Peyer's patch (tissue), 4 donors: ENCODE results near the gene GPC3.

ENCODE experiments used
- CTCF ChIP-seq, 6 experiments: fragments of 450-650 bp in 4 of 6; fragments of 200-600 bp in 2 of 6; sonication (generic) in 1 of 6; IDR thresholded peaks; one replicate each; pipeline ENCODE4 v1.5.1; 2017 to 2019; ENCODE audit warnings: antibody characterized with exemption in 6 of 6, mild to moderate bottlenecking in 3 of 6, moderate library complexity in 1 of 6
- POLR2A ChIP-seq, 2 donors: fragments of 450-650 bp; IDR thresholded peaks; one replicate each; pipeline ENCODE4 v1.5.1; 2017; ENCODE audit warnings: antibody characterized with exemption in 2 of 2, mild to moderate bottlenecking in 2 of 2, moderate library complexity in 2 of 2

- no peak for TF ChIP-seq CTCF (IDR thresholded peaks at IDR 0.05)
- no peak for TF ChIP-seq POLR2A (IDR thresholded peaks at IDR 0.05)
Observed at GRCh38 chrX:133985164-133985966, at the start of gene GPC3.
